HG03442 (cell line): ENCODE results near the gene RNF224.

ENCODE experiments used
- ATAC-seq: cut with Tn5 transposase; IDR thresholded peaks from one replicate; pipeline ENCODE4 v1.9.1; 2021; ENCODE audit warnings: mild to moderate bottlenecking, moderate library complexity; ENCODE audit not compliant: unreplicated experiment

The RNF224 gene

GRCh38 chr9:137225699-137226331 lies 1.5 kb upstream of the RNF224 start:
- no peak for ATAC-seq

GRCh38 chr9:137226338-137227053 lies 806 bp upstream of the RNF224 start:
- no peak for ATAC-seq

- no peak for ATAC-seq
Observed at GRCh38 chr9:137227853-137228505, 677 bp downstream of the RNF224 start.

GRCh38 chr9:137228506-137228967 lies 1.2 kb downstream of the RNF224 start:
- ATAC-seq = no peak

- no peak for ATAC-seq
Observed at GRCh38 chr9:137228968-137229896, 1.9 kb downstream of the RNF224 start.

- no peak for ATAC-seq
Observed at GRCh38 chr9:137229903-137230704, 2.8 kb downstream of the RNF224 start.

- no peak for ATAC-seq
Observed at GRCh38 chr9:137230705-137231371, 3.5 kb downstream of the RNF224 start, which contains the start of gene SLC34A3. SLC34A3 (plus strand) TSS chr9:137230901; CDS start chr9:137231703, 802 bp downstream.

GRCh38 chr9:137231372-137232039 lies 4.2 kb downstream of the RNF224 start:
- ATAC-seq = no peak

- ATAC-seq = no peak
Observed at GRCh38 chr9:137232101-137232500, 4.8 kb downstream of the RNF224 start.

GRCh38 chr9:137232510-137232909 lies 5.2 kb downstream of the RNF224 start:
- ATAC-seq = no peak

GRCh38 chr9:137233143-137233980 lies 6.1 kb downstream of the RNF224 start:
- ATAC-seq = no peak

- no peak for ATAC-seq
Observed at GRCh38 chr9:137234055-137234697, 6.9 kb downstream of the RNF224 start.

GRCh38 chr9:137234758-137235423 lies 7.6 kb downstream of the RNF224 start:
- no peak for ATAC-seq

- ATAC-seq = no peak
Observed at GRCh38 chr9:137235424-137236237, 8.3 kb downstream of the RNF224 start.

- no peak for ATAC-seq
Observed at GRCh38 chr9:137236238-137236935, 9.1 kb downstream of the RNF224 start.
